ENCODE data around the gene PRDM1.

- TF ChIP-seq, protein P1, sequence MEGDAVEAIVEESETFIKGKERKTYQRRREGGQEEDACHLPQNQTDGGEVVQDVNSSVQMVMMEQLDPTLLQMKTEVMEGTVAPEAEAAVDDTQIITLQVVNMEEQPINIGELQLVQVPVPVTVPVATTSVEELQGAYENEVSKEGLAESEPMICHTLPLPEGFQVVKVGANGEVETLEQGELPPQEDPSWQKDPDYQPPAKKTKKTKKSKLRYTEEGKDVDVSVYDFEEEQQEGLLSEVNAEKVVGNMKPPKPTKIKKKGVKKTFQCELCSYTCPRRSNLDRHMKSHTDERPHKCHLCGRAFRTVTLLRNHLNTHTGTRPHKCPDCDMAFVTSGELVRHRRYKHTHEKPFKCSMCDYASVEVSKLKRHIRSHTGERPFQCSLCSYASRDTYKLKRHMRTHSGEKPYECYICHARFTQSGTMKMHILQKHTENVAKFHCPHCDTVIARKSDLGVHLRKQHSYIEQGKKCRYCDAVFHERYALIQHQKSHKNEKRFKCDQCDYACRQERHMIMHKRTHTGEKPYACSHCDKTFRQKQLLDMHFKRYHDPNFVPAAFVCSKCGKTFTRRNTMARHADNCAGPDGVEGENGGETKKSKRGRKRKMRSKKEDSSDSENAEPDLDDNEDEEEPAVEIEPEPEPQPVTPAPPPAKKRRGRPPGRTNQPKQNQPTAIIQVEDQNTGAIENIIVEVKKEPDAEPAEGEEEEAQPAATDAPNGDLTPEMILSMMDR (IDR thresholded peaks at IDR 0.05), result peak in 1 of 7 experiments; percentile 47
- TF ChIP-seq POLR2A (IDR thresholded peaks at IDR 0.05) (no peak), POLR2AphosphoS5 (IDR thresholded peaks at IDR 0.05) (no peak)
Observed at GRCh38 chr6:106084106-106084988, 1.8 kb upstream of the PRDM1 start.

Measured in stomach (tissue), 4 donors.